Transverse colon (tissue), 4 donors: ENCODE measurements around the gene KCNG3. TPM values are rescaled to one million over a fixed set of nuclear protein-coding genes. Genes with fewer than 3 reads are reported as not detected.

ENCODE experiments used
- DNase-seq: peaks from one replicate; pipeline ENCODE4 v3.0.0-alpha.2; 2019
- H3K27ac ChIP-seq, 4 donors: fragments of 200-600 bp; sonication (generic); 2 replicates each; pipeline ENCODE4 v1.5.1; 2016 to 2018; ENCODE audit warnings: inconsistent platforms in 4 of 4
- H3K27me3 ChIP-seq: fragments of 200-600 bp; sonication (generic); 2 replicates; pipeline ENCODE4 v1.5.1; 2017; ENCODE audit warnings: inconsistent platforms
- H3K36me3 ChIP-seq, 4 donors: fragments of 200-600 bp; sonication (generic); 2 replicates each; pipeline ENCODE4 v1.5.1; 2017 to 2019; ENCODE audit warnings: inconsistent platforms in 4 of 4
- H3K4me1 ChIP-seq, 4 donors: fragments of 200-600 bp; sonication (generic); 2 replicates each; pipeline ENCODE4 v1.5.1; 2017 to 2020; ENCODE audit warnings: inconsistent platforms in 4 of 4
- H3K4me3 ChIP-seq, 4 donors: fragments of 200-600 bp; sonication (generic); 1 replicate in 1 of 4; 2 replicates in 3 of 4; pipeline versions ENCODE4 v1.5.1 to v1.6.1; 2017 to 2019; ENCODE audit warnings: inconsistent platforms in 4 of 4
- H3K9me3 ChIP-seq, 2 donors: fragments of 200-600 bp; sonication (generic); 2 replicates each; pipeline ENCODE4 v1.5.1; 2017 to 2019; ENCODE audit warnings: inconsistent platforms in 2 of 2
- CTCF ChIP-seq, 5 experiments: fragments of 200-600 bp in 3 of 5; fragments of 450-650 bp in 2 of 5; sonication (generic) in 3 of 5; IDR thresholded peaks; 1 replicate in 2 of 5; 2 replicates in 3 of 5; pipeline ENCODE4 v1.5.1; 2016 to 2017; ENCODE audit warnings: antibody characterized with exemption in 5 of 5, inconsistent platforms in 3 of 5, mild to moderate bottlenecking in 2 of 5, moderate library complexity in 1 of 5
- EP300 ChIP-seq: sonication (generic); formaldehyde crosslinking; IDR thresholded peaks from one replicate; pipeline ENCODE4 v1.6.1; 2017; ENCODE audit warnings: antibody characterized with exemption, low read depth
- POLR2A ChIP-seq: fragments of 450-650 bp; IDR thresholded peaks from one replicate; pipeline ENCODE4 v1.6.1; 2016; ENCODE audit warnings: antibody characterized with exemption, mild to moderate bottlenecking, moderate library complexity
- POLR2AphosphoS5 ChIP-seq, 3 donors: sonication (generic); formaldehyde crosslinking; IDR thresholded peaks; one replicate each; pipeline ENCODE4 v1.6.1; 2016; ENCODE audit warnings: antibody characterized with exemption in 3 of 3
- WGBS, 2 donors: methylation state at CpG; one replicate each; pipeline ENCODE4 v1.1.5; 2018; ENCODE audit warnings: low coverage in 1 of 2; 5-methylcytosine and 5-hydroxymethylcytosine counted together
- in situ Hi-C, 4 donors: fragments of 200-750 bp; cut with MboI; loops; one replicate each; pipeline versions ENCODE4 v1.15.0 to v1.15.1; 2017; ENCODE audit warnings: low sequenced_read_pairs in 3 of 4, low pct_ligation_motif_present in 1 of 4, low pct_unique_long_range_greater_than_20kb in 1 of 4
- intact Hi-C: fragments of 100-400 bp; cut with DNase I; formaldehyde crosslinking; loops from one replicate; pipeline ENCODE4 v1.15.1; 2023; ENCODE audit warnings: low total_unique reads
- total RNA-seq, 4 donors: library from RNA; depleted of rRNA; stranded (reverse); fragments of >200 nt; gene quantifications; one replicate each; pipeline ENCODE4 v1.1.0, GENCODE V29; 2016

Gene KCNG3
- total RNA-seq, 4 donors from 2014 or later: 11.3 to 25.4 (median 18.5) TPM

- H3K27me3 ChIP-seq: no peaks in the 10 kb centered on the region
- no peak for TF ChIP-seq EP300
- TF ChIP-seq CTCF (IDR thresholded peaks at IDR 0.05): no peak
- TF ChIP-seq POLR2A: no peak
- TF ChIP-seq POLR2AphosphoS5 (IDR thresholded peaks at IDR 0.05): no peak
- intact Hi-C loops (no loop called here), in situ Hi-C loops (no loop called here)
- no peak for DNase-seq
- no peak overlapping the region for H3K27ac ChIP-seq
- H3K36me3 ChIP-seq: no peaks in the 10 kb centered on the region
- no peaks in the 10 kb centered on the region for H3K9me3 ChIP-seq
- 100% methylated on average over 2 of the region's 2 CpGs; no CpG with 5 or more reads in 1 of the 2 donors for WGBS, 2 donors
- H3K4me1 ChIP-seq: peaks cover 0 to 13% (median 6%) of the 10 kb centered on the region in 4 donors
- no peak overlapping the region for H3K4me3 ChIP-seq
These were observed 41.2 kb downstream of the KCNG3 start for GRCh38 chr2:42452545-42452944.

GRCh38 chr2:42450136-42450535, 43.6 kb downstream of the KCNG3 start:
- WGBS, 2 donors: 54 to 67% methylated on average over 2 of the region's 2 CpGs
- Histone ChIP-seq H3K36me3 (no peaks in the 10 kb centered on the region), H3K27me3 (no peaks in the 10 kb centered on the region), H3K27ac (no peak overlapping the region), H3K9me3 (no peaks in the 10 kb centered on the region), H3K4me3 (no peak overlapping the region), H3K4me1 (peaks cover 0 to 18% (median 8%) of the 10 kb centered on the region in 4 donors)
- intact Hi-C loops (no loop called here), in situ Hi-C loops (no loop called here)
- TF ChIP-seq POLR2A: no peak
- TF ChIP-seq CTCF (IDR thresholded peaks at IDR 0.05): no peak
- TF ChIP-seq POLR2AphosphoS5 (IDR thresholded peaks at IDR 0.05): no peak
- TF ChIP-seq EP300: no peak
- no peak for DNase-seq

GRCh38 chr2:42449163-42450087, 44.4 kb downstream of the KCNG3 start:
- intact Hi-C loops: no loop called here
- no peak overlapping the region for H3K4me3 ChIP-seq
- no peaks in the 10 kb centered on the region for H3K36me3 ChIP-seq
- DNase-seq: no peak
- peaks cover 0 to 18% (median 8%) of the 10 kb centered on the region in 4 donors for H3K4me1 ChIP-seq
- 86 to 100% methylated on average over 1 to 8 of the region's 8 CpGs for WGBS, 2 donors
- TF ChIP-seq CTCF (IDR thresholded peaks at IDR 0.05) (no peak), POLR2AphosphoS5 (IDR thresholded peaks at IDR 0.05) (no peak), EP300 (no peak), POLR2A (no peak)
- H3K27ac ChIP-seq: no peak overlapping the region
- no peaks in the 10 kb centered on the region for H3K27me3 ChIP-seq
- in situ Hi-C loops: no loop called here
- H3K9me3 ChIP-seq: no peaks in the 10 kb centered on the region

- H3K9me3 ChIP-seq: no peaks in the 10 kb centered on the region
- H3K27ac ChIP-seq: no peak overlapping the region
- TF ChIP-seq CTCF (IDR thresholded peaks at IDR 0.05) (no peak), POLR2AphosphoS5 (IDR thresholded peaks at IDR 0.05) (no peak), EP300 (no peak), POLR2A (no peak)
- peaks cover 0 to 18% (median 8%) of the 10 kb centered on the region in 4 donors for H3K4me1 ChIP-seq
- no peaks in the 10 kb centered on the region for H3K27me3 ChIP-seq
- intact Hi-C loops: no loop called here
- WGBS, 2 donors: 96 to 100% methylated on average over 2 of the region's 2 CpGs
- in situ Hi-C loops: no loop called here
- DNase-seq: no peak
- H3K4me3 ChIP-seq: no peak overlapping the region
- no peaks in the 10 kb centered on the region for H3K36me3 ChIP-seq
These were observed 45.6 kb downstream of the KCNG3 start for GRCh38 chr2:42448163-42448562.
